Keratinocyte (primary cell): Measurements from ENCODE around the gene TELO2.

ENCODE experiments used
- EZH2 ChIP-seq: IDR thresholded peaks from one replicate; pipeline ENCODE4 v1.6.1; 2012; ENCODE audit warnings: inconsistent platforms, mild to moderate bottlenecking, low read length, moderate library complexity
- TF ChIP-seq, protein P1 (sequence below), 3 experiments: IDR thresholded peaks in 1 of 3; conservative IDR thresholded peaks in 1 of 3; optimal IDR thresholded peaks in 1 of 3; 2 replicates in 2 of 3; 3 replicates in 1 of 3; pipeline versions ENCODE3 to v1.5.1; 2011; ENCODE audit warnings: low read length in 3 of 3, mild to moderate bottlenecking in 3 of 3, moderate library complexity in 2 of 3, control low read depth in 1 of 3, inconsistent platforms in 1 of 3; ENCODE audit not compliant: insufficient read depth in 2 of 3; ENCODE audit errors: extremely low read depth in 1 of 3

- TF ChIP-seq EZH2: no peak
- TF ChIP-seq, protein P1, sequence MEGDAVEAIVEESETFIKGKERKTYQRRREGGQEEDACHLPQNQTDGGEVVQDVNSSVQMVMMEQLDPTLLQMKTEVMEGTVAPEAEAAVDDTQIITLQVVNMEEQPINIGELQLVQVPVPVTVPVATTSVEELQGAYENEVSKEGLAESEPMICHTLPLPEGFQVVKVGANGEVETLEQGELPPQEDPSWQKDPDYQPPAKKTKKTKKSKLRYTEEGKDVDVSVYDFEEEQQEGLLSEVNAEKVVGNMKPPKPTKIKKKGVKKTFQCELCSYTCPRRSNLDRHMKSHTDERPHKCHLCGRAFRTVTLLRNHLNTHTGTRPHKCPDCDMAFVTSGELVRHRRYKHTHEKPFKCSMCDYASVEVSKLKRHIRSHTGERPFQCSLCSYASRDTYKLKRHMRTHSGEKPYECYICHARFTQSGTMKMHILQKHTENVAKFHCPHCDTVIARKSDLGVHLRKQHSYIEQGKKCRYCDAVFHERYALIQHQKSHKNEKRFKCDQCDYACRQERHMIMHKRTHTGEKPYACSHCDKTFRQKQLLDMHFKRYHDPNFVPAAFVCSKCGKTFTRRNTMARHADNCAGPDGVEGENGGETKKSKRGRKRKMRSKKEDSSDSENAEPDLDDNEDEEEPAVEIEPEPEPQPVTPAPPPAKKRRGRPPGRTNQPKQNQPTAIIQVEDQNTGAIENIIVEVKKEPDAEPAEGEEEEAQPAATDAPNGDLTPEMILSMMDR (optimal IDR thresholded peaks at IDR 0.05 in 1 of 3, IDR thresholded peaks at IDR 0.05 in 1 of 3, conservative IDR thresholded peaks at IDR 0.05 in 1 of 3; ENCODE audit: extremely low read depth in 1 of 3, insufficient read depth in 2 of 3, low read length in 3 of 3): no peak
Observed at GRCh38 chr16:1492923-1493745, at the start of gene TELO2.
